Measurements from ENCODE around the gene MAOB. TPM values are rescaled to one million over a fixed set of nuclear protein-coding genes. Genes with fewer than 3 reads are reported as not detected.

MAOB gene
- polyA plus RNA-seq, 3 donors: not detected

- Histone ChIP-seq H3K9ac (ENCODE audit: insufficient read depth, low read length, poor library complexity, severe bottlenecking) (no peak overlapping the region), H3K9me3 (replicated peaks in 1 of 2; ENCODE audit: control insufficient read depth in 1 of 2, insufficient read depth in 1 of 2, low read length in 2 of 2) (no peaks in the 10 kb centered on the region), H3K36me3 (replicated peaks in 1 of 2; ENCODE audit: control insufficient read depth in 1 of 2, insufficient read depth in 2 of 2, low read length in 2 of 2) (no peaks in the 10 kb centered on the region), H3K4me1 (ENCODE audit: control insufficient read depth in 1 of 2, insufficient read depth in 2 of 2, low read length in 2 of 2) (no peaks in the 10 kb centered on the region), H3K27ac (ENCODE audit: low read depth in 1 of 2, low read length in 2 of 2) (no peak overlapping the region), H3K4me3 (replicated peaks in 1 of 3; ENCODE audit: low read depth in 2 of 3, low read length in 3 of 3) (no peak overlapping the region), H4K20me1 (ENCODE audit: insufficient read depth, low read length) (no peaks in the 10 kb centered on the region), H2AFZ (ENCODE audit: insufficient read depth, low read depth, low read length, poor library complexity, severe bottlenecking) (no peak overlapping the region), H3K27me3 (ENCODE audit: control insufficient read depth in 2 of 2, insufficient read depth in 2 of 2, low read length in 2 of 2) (no peaks in the 10 kb centered on the region), H3K4me2 (replicated peaks; ENCODE audit: extremely low read depth, low read length, poor library complexity, severe bottlenecking) (no peak overlapping the region), H3K79me2 (ENCODE audit: insufficient read depth, low read length) (no peaks in the 10 kb centered on the region)
- TF ChIP-seq, protein P1, sequence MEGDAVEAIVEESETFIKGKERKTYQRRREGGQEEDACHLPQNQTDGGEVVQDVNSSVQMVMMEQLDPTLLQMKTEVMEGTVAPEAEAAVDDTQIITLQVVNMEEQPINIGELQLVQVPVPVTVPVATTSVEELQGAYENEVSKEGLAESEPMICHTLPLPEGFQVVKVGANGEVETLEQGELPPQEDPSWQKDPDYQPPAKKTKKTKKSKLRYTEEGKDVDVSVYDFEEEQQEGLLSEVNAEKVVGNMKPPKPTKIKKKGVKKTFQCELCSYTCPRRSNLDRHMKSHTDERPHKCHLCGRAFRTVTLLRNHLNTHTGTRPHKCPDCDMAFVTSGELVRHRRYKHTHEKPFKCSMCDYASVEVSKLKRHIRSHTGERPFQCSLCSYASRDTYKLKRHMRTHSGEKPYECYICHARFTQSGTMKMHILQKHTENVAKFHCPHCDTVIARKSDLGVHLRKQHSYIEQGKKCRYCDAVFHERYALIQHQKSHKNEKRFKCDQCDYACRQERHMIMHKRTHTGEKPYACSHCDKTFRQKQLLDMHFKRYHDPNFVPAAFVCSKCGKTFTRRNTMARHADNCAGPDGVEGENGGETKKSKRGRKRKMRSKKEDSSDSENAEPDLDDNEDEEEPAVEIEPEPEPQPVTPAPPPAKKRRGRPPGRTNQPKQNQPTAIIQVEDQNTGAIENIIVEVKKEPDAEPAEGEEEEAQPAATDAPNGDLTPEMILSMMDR (IDR thresholded peaks at IDR 0.05): no peak
- intact Hi-C loops (cut with micrococcal nuclease): no loop called here
- no peak for DNase-seq
- H3K27ac Mint-ChIP-seq: no peak overlapping the region
- H3K27me3 Mint-ChIP-seq (ENCODE audit: low read depth in 3 of 3): peaks cover 0 to 7% (median 2%) of the 10 kb centered on the region in 3 donors
- peaks cover 2% of the 10 kb centered on the region for H3K4me1 Mint-ChIP-seq
- no peaks in the 10 kb centered on the region for H3K36me3 Mint-ChIP-seq
- no peak overlapping the region for H3K4me3 Mint-ChIP-seq
- peaks cover 0 to 3% (median 0%) of the 10 kb centered on the region in 7 donors for H3K9me3 Mint-ChIP-seq
- WGBS (ENCODE audit: insufficient coverage): no CpG with 5 or more reads among the region's 4 CpGs
Measured at GRCh38 chrX:43897290-43897689, 15.0 kb upstream of the MAOB start.

DNA sequence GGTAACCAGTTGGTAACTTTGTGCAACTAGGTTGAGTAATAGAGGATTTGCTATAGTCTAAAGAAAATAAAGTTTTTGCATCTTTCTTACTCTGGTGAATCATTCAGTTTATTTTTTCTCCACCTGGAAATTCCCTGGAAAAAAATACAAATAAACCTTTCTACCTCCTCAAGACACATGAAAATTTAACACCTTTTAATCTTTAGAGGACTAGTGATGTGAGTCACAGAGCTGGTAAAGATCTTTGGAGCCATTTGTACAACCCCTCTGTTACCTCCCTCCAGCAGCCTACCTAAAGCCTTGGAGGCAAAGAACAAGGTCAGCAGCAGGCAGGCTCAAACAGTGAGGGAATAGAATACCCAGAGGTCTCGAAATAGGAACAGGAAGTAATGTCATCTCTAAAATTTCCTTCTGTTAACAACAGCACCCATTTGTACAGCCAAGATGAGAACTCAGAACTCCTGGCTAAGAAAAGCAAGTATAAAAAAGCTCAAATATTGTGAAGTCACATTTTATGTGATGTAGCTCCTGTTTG, 10.2 kb upstream of the MAOB start:
- no peaks in the 10 kb centered on the region for H3K9me3 ChIP-seq (replicated peaks in 1 of 2; ENCODE audit: control insufficient read depth in 1 of 2, insufficient read depth in 1 of 2, low read length in 2 of 2)
- Mint-ChIP-seq H3K4me1 (peaks cover 3% of the 10 kb centered on the region), H3K9me3 (peaks cover 0 to 9% (median 0%) of the 10 kb centered on the region in 7 donors), H3K36me3 (no peaks in the 10 kb centered on the region), H3K27ac (no peak overlapping the region), H3K27me3 (ENCODE audit: low read depth in 3 of 3) (peaks cover 0 to 4% (median 0%) of the 10 kb centered on the region in 3 donors), H3K4me3 (no peak overlapping the region)
- no peaks in the 10 kb centered on the region for H4K20me1 ChIP-seq (ENCODE audit: insufficient read depth, low read length)
- no peaks in the 10 kb centered on the region for H3K79me2 ChIP-seq (ENCODE audit: insufficient read depth, low read length)
- intact Hi-C loops (cut with micrococcal nuclease): no loop called here
- no peak overlapping the region for H3K27ac ChIP-seq (ENCODE audit: low read depth in 1 of 2, low read length in 2 of 2)
- H3K4me3 ChIP-seq (replicated peaks in 1 of 3; ENCODE audit: low read depth in 2 of 3, low read length in 3 of 3): no peak overlapping the region
- H3K36me3 ChIP-seq (replicated peaks in 1 of 2; ENCODE audit: control insufficient read depth in 1 of 2, insufficient read depth in 2 of 2, low read length in 2 of 2): no peaks in the 10 kb centered on the region
- no CpG with 5 or more reads among the region's 1 CpG for WGBS (ENCODE audit: insufficient coverage)
- no peak for DNase-seq
- TF ChIP-seq, protein P1 (IDR thresholded peaks at IDR 0.05): no peak
- H3K4me1 ChIP-seq (ENCODE audit: control insufficient read depth in 1 of 2, insufficient read depth in 2 of 2, low read length in 2 of 2): no peaks in the 10 kb centered on the region
- no peak overlapping the region for H2AFZ ChIP-seq (ENCODE audit: insufficient read depth, low read depth, low read length, poor library complexity, severe bottlenecking)
- H3K27me3 ChIP-seq (ENCODE audit: control insufficient read depth in 2 of 2, insufficient read depth in 2 of 2, low read length in 2 of 2): no peaks in the 10 kb centered on the region
- H3K9ac ChIP-seq (ENCODE audit: insufficient read depth, low read length, poor library complexity, severe bottlenecking): no peak overlapping the region
- no peak overlapping the region for H3K4me2 ChIP-seq (replicated peaks; ENCODE audit: extremely low read depth, low read length, poor library complexity, severe bottlenecking)

Measured in CD14-positive monocyte (primary cell).